COLO668 (cell line): ENCODE results near the gene SLC25A26.
"Not testable (repeated sequence)": the region's sequence is repeated elsewhere in the genome, so short reads cannot be mapped to it uniquely, and the experiment has no call there.

Source experiments
- DNase-seq: peaks from one replicate; lab custom pipeline; 2025; ENCODE audit not compliant: unreplicated experiment; lab: John Stamatoyannopoulos, UW

Gene SLC25A26

DNA sequence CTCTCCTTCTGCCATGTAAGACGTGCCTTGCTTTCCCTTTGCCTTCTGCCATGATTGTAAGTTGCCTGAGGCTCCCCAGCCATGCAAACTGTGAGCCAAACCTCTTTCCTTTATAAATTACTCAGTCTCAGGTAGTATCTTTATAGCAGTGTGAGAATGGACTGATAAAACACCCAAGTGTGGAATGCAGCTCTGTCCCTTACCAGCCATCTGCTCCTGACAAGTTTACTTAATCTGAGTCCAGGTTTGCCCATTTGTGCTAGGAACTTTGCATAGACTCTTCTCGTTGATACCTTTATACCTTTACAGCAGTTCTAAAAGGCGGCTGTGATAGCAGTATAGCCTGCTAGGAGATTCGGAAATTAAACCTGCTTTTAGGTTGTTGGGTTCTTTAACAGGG is 48.1 kb downstream of the SLC25A26 start:
- no peak for DNase-seq

- DNase-seq, result no peak
Measured at GRCh38 chr3:66269411-66269810, 48.6 kb downstream of the SLC25A26 start.

DNA sequence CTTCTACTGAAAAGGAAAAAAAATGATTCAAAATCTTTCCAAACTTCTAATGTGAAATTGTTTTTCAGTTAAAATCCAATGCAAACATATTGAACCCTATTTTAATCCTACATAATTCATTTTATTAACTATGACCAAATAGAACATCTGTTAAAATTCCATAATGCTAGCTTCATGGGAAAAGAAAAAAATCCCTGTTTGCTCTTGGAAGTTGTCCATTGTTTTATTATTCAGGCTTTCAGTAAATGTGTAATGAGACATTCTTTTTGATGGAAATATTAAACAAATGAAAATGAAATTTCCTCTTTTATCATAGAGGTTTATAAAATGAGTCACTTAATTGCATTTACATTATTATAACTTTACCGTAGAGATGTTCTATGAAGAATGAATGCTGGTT is 49.5 kb downstream of the SLC25A26 start:
- no peak for DNase-seq

GRCh38 chr3:66270701-66271100 is 49.9 kb downstream of the SLC25A26 start:
- DNase-seq, result no peak

- DNase-seq, result no peak
Measured at GRCh38 chr3:66271231-66271630, 50.4 kb downstream of the SLC25A26 start.

GRCh38 chr3:66272016-66272415 is 51.2 kb downstream of the SLC25A26 start:
- DNase-seq, result no peak

DNA sequence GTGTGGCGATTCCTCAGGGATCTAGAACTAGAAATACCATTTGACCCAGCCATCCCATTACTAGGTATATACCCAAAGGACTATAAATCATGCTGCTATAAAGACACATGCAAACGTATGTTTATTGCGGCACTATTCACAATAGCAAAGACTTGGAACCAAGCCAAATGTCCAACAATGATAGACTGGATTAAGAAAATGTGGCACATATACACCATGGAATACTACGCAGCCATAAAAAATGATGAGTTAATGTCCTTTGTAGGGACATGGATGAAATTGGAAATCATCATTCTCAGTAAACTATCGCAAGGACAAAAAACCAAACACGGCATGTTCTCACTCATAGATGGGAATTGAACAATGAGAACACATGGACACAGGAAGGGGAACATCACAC is 54.0 kb downstream of the SLC25A26 start:
- not testable (repeated sequence) for DNase-seq

DNA sequence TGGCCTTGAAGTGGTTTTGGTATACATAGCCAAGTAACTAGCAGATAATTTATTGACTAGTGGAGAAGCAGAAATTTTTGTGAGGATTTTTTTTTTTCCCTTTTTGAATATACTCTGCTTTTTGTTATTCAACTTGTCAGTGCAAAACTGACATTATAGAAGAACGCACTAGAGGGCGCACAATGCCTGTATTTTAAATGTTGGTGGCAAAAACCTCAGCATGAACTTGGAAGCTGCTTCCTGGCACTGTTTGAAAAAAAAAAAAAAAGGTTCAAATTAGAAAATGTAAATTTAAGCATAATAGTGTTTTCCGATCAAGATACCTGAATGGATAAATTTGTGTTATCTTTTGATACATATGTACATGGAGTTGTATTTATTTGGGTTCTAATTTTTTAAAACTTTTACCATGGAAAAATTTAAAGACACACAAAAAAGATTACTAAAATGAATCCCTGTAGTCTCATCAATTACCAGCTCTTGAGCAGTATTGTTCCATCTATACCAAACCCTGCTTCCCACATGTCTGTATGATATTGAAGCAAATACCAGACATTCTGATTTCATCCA is 56.0 kb downstream of the SLC25A26 start:
- peak; percentile 32 for DNase-seq

GRCh38 chr3:66279168-66279567 is 58.4 kb downstream of the SLC25A26 start:
- DNase-seq, result no peak

- no peak for DNase-seq
Measured at GRCh38 chr3:66280304-66280703, 59.5 kb downstream of the SLC25A26 start.

GRCh38 chr3:66291922-66292321 is 71.1 kb downstream of the SLC25A26 start:
- not testable (repeated sequence) for DNase-seq

DNA sequence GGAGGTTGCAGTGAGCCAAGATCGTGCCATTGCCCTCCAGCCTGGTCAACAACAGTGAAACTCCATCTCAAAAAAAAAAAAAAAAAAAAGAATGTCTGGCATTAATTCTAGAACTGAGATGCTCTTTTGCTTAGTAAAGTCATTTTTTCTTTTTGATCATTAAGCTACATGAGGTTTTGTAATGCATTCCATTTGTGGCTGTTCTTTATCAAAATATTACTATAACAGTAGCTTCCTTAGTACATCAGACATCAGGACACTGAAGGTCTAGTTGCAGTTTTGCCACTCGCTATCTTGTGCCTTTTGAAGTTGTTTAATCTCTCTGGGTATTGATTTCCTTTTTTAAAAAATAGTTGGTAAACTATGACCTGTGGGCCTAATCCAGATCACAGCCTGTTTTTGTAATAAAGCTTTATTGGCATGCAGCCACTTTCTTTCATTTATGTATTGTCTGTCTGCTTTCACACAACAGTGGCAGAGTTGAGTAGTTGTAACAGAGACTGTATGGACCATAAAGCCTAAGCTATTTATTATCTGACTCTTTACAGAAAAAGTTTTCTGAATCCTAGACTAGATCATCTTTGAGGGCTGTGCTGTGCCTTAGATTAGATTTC is 76.6 kb downstream of the SLC25A26 start:
- DNase-seq, result no peak

DNA sequence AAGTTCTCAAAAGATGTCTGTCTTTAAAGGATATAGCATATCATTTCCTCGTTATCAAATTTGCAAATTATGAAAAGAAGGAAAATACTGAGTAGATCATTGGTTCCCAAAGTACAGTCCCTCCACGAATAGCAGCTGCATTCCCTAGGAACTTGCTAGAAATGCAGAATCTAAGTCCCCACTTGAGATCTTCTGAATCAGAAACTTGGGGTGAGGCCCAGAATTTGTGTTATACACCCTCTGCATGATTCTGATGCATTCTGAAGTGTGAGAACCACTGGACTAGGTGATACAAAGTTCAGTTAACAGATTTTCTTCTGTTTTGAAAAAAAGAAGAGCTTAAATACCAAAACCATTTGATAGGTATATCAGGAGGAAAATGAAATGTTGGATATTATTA is 77.1 kb downstream of the SLC25A26 start:
- no peak for DNase-seq

- DNase-seq, result no peak
Measured at GRCh38 chr3:66298591-66298990, 77.8 kb downstream of the SLC25A26 start.

DNA sequence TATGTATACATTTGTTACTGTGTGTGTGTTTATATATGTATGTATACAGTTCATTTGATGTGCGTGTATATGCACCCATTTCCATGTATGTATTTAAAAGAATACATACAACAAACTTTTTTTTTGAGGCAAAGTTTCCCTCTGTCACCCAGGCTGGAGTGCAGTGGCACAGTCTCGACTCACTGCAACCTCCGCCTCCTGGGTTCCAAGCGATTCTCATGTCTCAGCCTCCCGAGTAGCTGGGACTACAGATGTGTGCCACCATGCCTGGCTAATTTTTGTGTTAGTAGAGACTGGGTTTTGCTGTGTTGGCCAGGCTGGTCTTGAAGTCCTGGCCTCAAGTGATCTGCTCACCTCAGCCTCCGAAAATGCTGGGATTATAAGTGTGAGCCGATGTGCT is 78.3 kb downstream of the SLC25A26 start:
- not testable (repeated sequence) for DNase-seq

GRCh38 chr3:66299891-66300290 is 79.1 kb downstream of the SLC25A26 start:
- no peak for DNase-seq

- DNase-seq, result no peak
Measured at GRCh38 chr3:66302288-66302687, 81.5 kb downstream of the SLC25A26 start.

DNA sequence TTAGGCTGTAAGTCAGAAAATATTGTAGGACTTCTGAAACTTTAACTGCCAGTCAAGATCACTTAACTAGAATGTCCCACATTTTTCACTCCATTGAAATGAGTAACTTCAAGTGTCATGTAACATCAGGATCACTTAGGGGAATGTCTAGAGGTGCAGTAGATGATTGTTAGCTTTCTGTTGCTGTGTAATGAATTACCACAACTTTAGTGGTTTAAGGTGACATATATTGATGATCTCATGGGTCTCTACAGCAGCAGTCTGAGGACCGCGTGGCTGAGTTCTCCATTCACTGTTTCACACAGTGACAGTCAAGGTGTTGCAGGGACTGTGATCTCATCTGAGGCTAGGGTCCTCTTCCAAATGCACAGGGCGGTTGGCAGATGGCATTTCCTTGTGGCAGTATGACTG is 82.7 kb downstream of the SLC25A26 start:
- DNase-seq, result peak; percentile 6

DNA sequence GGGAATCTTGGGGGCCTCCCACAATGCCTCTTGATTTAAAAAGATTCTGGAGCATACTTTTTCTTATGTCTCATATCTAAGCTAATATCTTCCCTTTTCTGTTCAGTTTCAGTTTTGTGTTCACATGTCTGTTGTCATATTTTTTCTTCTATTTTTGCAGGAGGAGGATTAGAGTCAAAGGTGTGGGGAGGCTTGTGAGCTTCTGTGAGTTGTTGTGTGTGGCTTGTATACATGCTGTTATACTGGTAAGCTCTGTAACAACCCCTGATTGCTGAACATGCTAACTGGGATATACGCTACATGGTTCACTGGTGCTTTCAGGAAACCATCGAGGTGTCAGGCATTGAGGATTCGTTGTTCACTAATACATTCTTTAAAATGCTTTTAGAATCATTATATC is 83.5 kb downstream of the SLC25A26 start:
- DNase-seq, result no peak

- not testable (repeated sequence) for DNase-seq
Measured at GRCh38 chr3:66306086-66306485, 85.3 kb downstream of the SLC25A26 start.

GRCh38 chr3:66306991-66307390 is 86.2 kb downstream of the SLC25A26 start:
- DNase-seq, result not testable (repeated sequence)

DNA sequence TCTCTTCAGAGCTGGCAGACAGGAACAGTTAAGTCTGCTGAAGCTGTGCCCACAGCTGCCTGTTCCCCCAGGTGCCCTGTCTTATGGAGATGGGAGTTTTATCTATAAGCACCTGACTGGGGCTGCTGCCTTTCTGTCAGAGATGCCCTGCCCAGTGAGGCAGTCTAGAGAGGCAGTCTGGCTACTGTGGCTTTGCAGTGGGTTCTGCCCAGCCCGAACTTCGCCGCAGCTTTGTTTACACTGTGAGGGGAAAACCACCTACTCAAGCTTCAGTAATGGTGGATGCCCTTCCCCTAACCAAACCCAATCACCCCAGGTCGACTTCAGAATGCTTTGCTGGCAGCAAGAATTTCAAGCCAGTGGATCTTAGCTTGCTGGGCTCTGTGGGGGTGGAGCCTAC is 91.2 kb downstream of the SLC25A26 start:
- no peak for DNase-seq

DNA sequence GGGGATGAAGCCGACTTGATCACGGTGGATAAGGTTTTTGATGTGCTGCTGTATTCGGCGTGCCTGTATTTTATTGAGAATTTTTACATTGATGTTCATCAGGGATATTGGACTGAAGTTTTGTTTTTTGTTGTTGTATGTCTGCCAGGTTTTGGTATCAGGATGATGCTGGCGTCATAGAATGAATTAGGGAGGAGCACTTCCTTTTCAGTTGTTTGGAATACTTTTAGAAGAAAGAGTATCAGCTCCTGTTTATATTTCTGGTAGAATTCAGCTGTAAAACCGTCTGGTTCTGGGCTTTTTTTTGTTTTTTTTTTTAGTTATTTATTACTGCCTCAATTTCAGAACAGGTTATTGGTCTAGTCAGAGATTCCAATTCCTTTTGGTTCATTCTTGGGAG is 93.7 kb downstream of the SLC25A26 start:
- no peak for DNase-seq
